ENCODE data around the gene BAIAP2L1. TPM values are rescaled to one million over a fixed set of nuclear protein-coding genes. Genes with fewer than 3 reads are reported as not detected.
"Not testable (repeated sequence)": the region's sequence is repeated elsewhere in the genome, so short reads cannot be mapped to it uniquely, and the experiment has no call there.

The BAIAP2L1 gene
- polyA plus RNA-seq (2013, experiment 1 of 2) = 13.8 TPM
- polyA plus RNA-seq (2013, experiment 2 of 2) = 13.9 TPM

GRCh38 chr7:98400542-98401340 lies at the start of gene BAIAP2L1:
BAIAP2L1 (minus strand) TSS chr7:98401090; CDS start chr7:98400852, 238 bp downstream.
- Histone ChIP-seq H2BK15ac (ENCODE audit: low read length) (peak within 1 kb of the TSS; percentile 89), H3K23ac (ENCODE audit: low read depth, low read length, poor library complexity) (peak within 1 kb of the TSS; percentile 65), H3K14ac (ENCODE audit: low read length) (peak within 1 kb of the TSS; percentile 63), H2AFZ (ENCODE audit: low read length) (peak within 1 kb of the TSS; percentile 97), H3K4me1 (ENCODE audit: control insufficient read depth in 2 of 2, insufficient read depth in 1 of 2, low read depth in 1 of 2, low read length in 2 of 2) (peaks cover 0 to 2% of the 10 kb centered on the region in 2 donors), H3K18ac (ENCODE audit: low read length) (peak within 1 kb of the TSS; percentile 87), H3K79me1 (ENCODE audit: low read depth, low read length) (peaks cover 3% of the 10 kb centered on the region), H3K36me3 (replicated peaks in 1 of 2; ENCODE audit: control insufficient read depth in 2 of 2, insufficient read depth in 2 of 2, low read length in 2 of 2) (no peaks in the 10 kb centered on the region), H3K9me3 (replicated peaks in 1 of 2; ENCODE audit: control insufficient read depth in 2 of 2, insufficient read depth in 1 of 2, low read depth in 1 of 2, low read length in 2 of 2) (no peaks in the 10 kb centered on the region), H3K27ac (replicated peaks; ENCODE audit: low read length) (peak within 1 kb of the TSS; percentile 74), H3K4me3 (ENCODE audit: low read length in 2 of 2) (peak within 1 kb of the TSS; percentile 44 to 86), H3K27me3 (ENCODE audit: control insufficient read depth in 3 of 3, insufficient read depth in 3 of 3, low read depth in 1 of 3, low read length in 3 of 3) (peaks cover 0 to 37% (median 0%) of the 10 kb centered on the region in 3 experiments), H3K4ac (ENCODE audit: low read length) (no peak within 1 kb of the TSS), H2BK5ac (ENCODE audit: low read length) (no peak within 1 kb of the TSS), H4K91ac (ENCODE audit: low read depth, low read length, poor library complexity) (no peak within 1 kb of the TSS), H2BK120ac (ENCODE audit: low read depth, low read length) (no peak within 1 kb of the TSS), H4K8ac (ENCODE audit: low read depth, low read length) (no peak within 1 kb of the TSS), H3K9ac (ENCODE audit: low read depth, low read length, poor library complexity) (no peak within 1 kb of the TSS), H2BK12ac (ENCODE audit: low read length) (no peak within 1 kb of the TSS), H2AK5ac (ENCODE audit: low read depth, low read length) (peak within 1 kb of the TSS; percentile 37), H3K4me2 (ENCODE audit: insufficient read depth, low read length, poor library complexity, severe bottlenecking) (peak within 1 kb of the TSS; percentile 94)
- WGBS, 2 donors (ENCODE audit: extremely low coverage in 2 of 2, insufficient read length in 2 of 2, insufficient replicate concordance in 1 of 2) = no CpG with 5 or more reads among the region's 76 CpGs
- DNase-seq (ENCODE audit: low spot score) = peak; percentile 89

GRCh38 chr7:98448766-98449165 lies 47.9 kb upstream of the BAIAP2L1 start:
- Histone ChIP-seq H3K18ac (ENCODE audit: low read length) (peak overlapping the region; percentile 25), H3K14ac (ENCODE audit: low read length) (no peak overlapping the region), H2AK5ac (ENCODE audit: low read depth, low read length) (no peak overlapping the region), H3K27ac (replicated peaks; ENCODE audit: low read length) (no peak overlapping the region), H3K27me3 (ENCODE audit: control insufficient read depth in 3 of 3, insufficient read depth in 3 of 3, low read depth in 1 of 3, low read length in 3 of 3) (peaks cover 0 to 3% (median 0%) of the 10 kb centered on the region in 3 experiments), H2BK15ac (ENCODE audit: low read length) (no peak overlapping the region), H3K79me1 (ENCODE audit: low read depth, low read length) (no peaks in the 10 kb centered on the region), H3K23ac (ENCODE audit: low read depth, low read length, poor library complexity) (no peak overlapping the region), H3K9me3 (replicated peaks in 1 of 2; ENCODE audit: control insufficient read depth in 2 of 2, insufficient read depth in 1 of 2, low read depth in 1 of 2, low read length in 2 of 2) (peaks cover 0 to 5% of the 10 kb centered on the region in 2 donors), H2BK120ac (ENCODE audit: low read depth, low read length) (no peak overlapping the region), H4K91ac (ENCODE audit: low read depth, low read length, poor library complexity) (no peak overlapping the region), H2BK12ac (ENCODE audit: low read length) (no peak overlapping the region), H4K8ac (ENCODE audit: low read depth, low read length) (no peak overlapping the region), H3K4me3 (ENCODE audit: low read length in 2 of 2) (no peak overlapping the region), H3K4me2 (ENCODE audit: insufficient read depth, low read length, poor library complexity, severe bottlenecking) (no peak overlapping the region), H3K36me3 (replicated peaks in 1 of 2; ENCODE audit: control insufficient read depth in 2 of 2, insufficient read depth in 2 of 2, low read length in 2 of 2) (no peaks in the 10 kb centered on the region), H3K4ac (ENCODE audit: low read length) (no peak overlapping the region), H3K9ac (ENCODE audit: low read depth, low read length, poor library complexity) (no peak overlapping the region), H2BK5ac (ENCODE audit: low read length) (no peak overlapping the region), H3K4me1 (ENCODE audit: control insufficient read depth in 2 of 2, insufficient read depth in 1 of 2, low read depth in 1 of 2, low read length in 2 of 2) (no peaks in the 10 kb centered on the region), H2AFZ (ENCODE audit: low read length) (no peak overlapping the region)
- no peak for DNase-seq (ENCODE audit: low spot score)
- WGBS, 2 donors (ENCODE audit: extremely low coverage in 2 of 2, insufficient read length in 2 of 2, insufficient replicate concordance in 1 of 2) = no CpG with 5 or more reads among the region's 7 CpGs

GRCh38 chr7:98440992-98441391 lies 40.1 kb upstream of the BAIAP2L1 start:
- not testable (repeated sequence) for H3K14ac ChIP-seq (ENCODE audit: low read length); H4K91ac ChIP-seq (ENCODE audit: low read depth, low read length, poor library complexity); H3K18ac ChIP-seq (ENCODE audit: low read length); H2AFZ ChIP-seq (ENCODE audit: low read length); H3K4me1 ChIP-seq (ENCODE audit: control insufficient read depth in 2 of 2, insufficient read depth in 1 of 2, low read depth in 1 of 2, low read length in 2 of 2); H3K4me2 ChIP-seq (ENCODE audit: insufficient read depth, low read length, poor library complexity, severe bottlenecking); H3K27me3 ChIP-seq (ENCODE audit: control insufficient read depth in 3 of 3, insufficient read depth in 3 of 3, low read depth in 1 of 3, low read length in 3 of 3); H4K8ac ChIP-seq (ENCODE audit: low read depth, low read length); H2BK5ac ChIP-seq (ENCODE audit: low read length); H2BK120ac ChIP-seq (ENCODE audit: low read depth, low read length); H3K36me3 ChIP-seq (replicated peaks in 1 of 2; ENCODE audit: control insufficient read depth in 2 of 2, insufficient read depth in 2 of 2, low read length in 2 of 2); H2AK5ac ChIP-seq (ENCODE audit: low read depth, low read length); H3K4ac ChIP-seq (ENCODE audit: low read length); H3K4me3 ChIP-seq (ENCODE audit: low read length in 2 of 2); H2BK15ac ChIP-seq (ENCODE audit: low read length); H3K9me3 ChIP-seq (replicated peaks in 1 of 2; ENCODE audit: control insufficient read depth in 2 of 2, insufficient read depth in 1 of 2, low read depth in 1 of 2, low read length in 2 of 2); H2BK12ac ChIP-seq (ENCODE audit: low read length); H3K9ac ChIP-seq (ENCODE audit: low read depth, low read length, poor library complexity); H3K27ac ChIP-seq (replicated peaks; ENCODE audit: low read length); H3K23ac ChIP-seq (ENCODE audit: low read depth, low read length, poor library complexity); H3K79me1 ChIP-seq (ENCODE audit: low read depth, low read length); DNase-seq (ENCODE audit: low spot score)
- WGBS, 2 donors (ENCODE audit: extremely low coverage in 2 of 2, insufficient read length in 2 of 2, insufficient replicate concordance in 1 of 2) = no CpG with 5 or more reads among the region's 2 CpGs

- Histone ChIP-seq H2BK15ac (ENCODE audit: low read length) (no peak overlapping the region), H3K9me3 (replicated peaks in 1 of 2; ENCODE audit: control insufficient read depth in 2 of 2, insufficient read depth in 1 of 2, low read depth in 1 of 2, low read length in 2 of 2) (no peaks in the 10 kb centered on the region), H3K4me2 (ENCODE audit: insufficient read depth, low read length, poor library complexity, severe bottlenecking) (no peak overlapping the region), H3K4me1 (ENCODE audit: control insufficient read depth in 2 of 2, insufficient read depth in 1 of 2, low read depth in 1 of 2, low read length in 2 of 2) (no peaks in the 10 kb centered on the region), H4K8ac (ENCODE audit: low read depth, low read length) (no peak overlapping the region), H2AFZ (ENCODE audit: low read length) (no peak overlapping the region), H4K91ac (ENCODE audit: low read depth, low read length, poor library complexity) (no peak overlapping the region), H3K14ac (ENCODE audit: low read length) (no peak overlapping the region), H3K23ac (ENCODE audit: low read depth, low read length, poor library complexity) (no peak overlapping the region), H3K79me1 (ENCODE audit: low read depth, low read length) (no peaks in the 10 kb centered on the region), H3K18ac (ENCODE audit: low read length) (no peak overlapping the region), H3K9ac (ENCODE audit: low read depth, low read length, poor library complexity) (no peak overlapping the region), H3K4ac (ENCODE audit: low read length) (no peak overlapping the region), H2AK5ac (ENCODE audit: low read depth, low read length) (no peak overlapping the region), H2BK12ac (ENCODE audit: low read length) (no peak overlapping the region), H3K36me3 (replicated peaks in 1 of 2; ENCODE audit: control insufficient read depth in 2 of 2, insufficient read depth in 2 of 2, low read length in 2 of 2) (no peaks in the 10 kb centered on the region), H3K27ac (replicated peaks; ENCODE audit: low read length) (no peak overlapping the region), H2BK120ac (ENCODE audit: low read depth, low read length) (no peak overlapping the region), H3K27me3 (ENCODE audit: control insufficient read depth in 3 of 3, insufficient read depth in 3 of 3, low read depth in 1 of 3, low read length in 3 of 3) (no peaks in the 10 kb centered on the region), H3K4me3 (ENCODE audit: low read length in 2 of 2) (no peak overlapping the region), H2BK5ac (ENCODE audit: low read length) (no peak overlapping the region)
- WGBS, 2 donors (ENCODE audit: extremely low coverage in 2 of 2, insufficient read length in 2 of 2, insufficient replicate concordance in 1 of 2) = 16 to 29% methylated on average over 1 of the region's 2 CpGs
- DNase-seq (ENCODE audit: low spot score) = no peak
Observed at GRCh38 chr7:98439484-98439883, 38.6 kb upstream of the BAIAP2L1 start.
